ENCODE measurements around the gene PIK3C2A. TPM values are rescaled to one million over a fixed set of nuclear protein-coding genes. Genes with fewer than 3 reads are reported as not detected.
A peak's percentile ranks its signal among the peaks of the same experiment; 100 is the strongest.

The PIK3C2A gene, protein sequence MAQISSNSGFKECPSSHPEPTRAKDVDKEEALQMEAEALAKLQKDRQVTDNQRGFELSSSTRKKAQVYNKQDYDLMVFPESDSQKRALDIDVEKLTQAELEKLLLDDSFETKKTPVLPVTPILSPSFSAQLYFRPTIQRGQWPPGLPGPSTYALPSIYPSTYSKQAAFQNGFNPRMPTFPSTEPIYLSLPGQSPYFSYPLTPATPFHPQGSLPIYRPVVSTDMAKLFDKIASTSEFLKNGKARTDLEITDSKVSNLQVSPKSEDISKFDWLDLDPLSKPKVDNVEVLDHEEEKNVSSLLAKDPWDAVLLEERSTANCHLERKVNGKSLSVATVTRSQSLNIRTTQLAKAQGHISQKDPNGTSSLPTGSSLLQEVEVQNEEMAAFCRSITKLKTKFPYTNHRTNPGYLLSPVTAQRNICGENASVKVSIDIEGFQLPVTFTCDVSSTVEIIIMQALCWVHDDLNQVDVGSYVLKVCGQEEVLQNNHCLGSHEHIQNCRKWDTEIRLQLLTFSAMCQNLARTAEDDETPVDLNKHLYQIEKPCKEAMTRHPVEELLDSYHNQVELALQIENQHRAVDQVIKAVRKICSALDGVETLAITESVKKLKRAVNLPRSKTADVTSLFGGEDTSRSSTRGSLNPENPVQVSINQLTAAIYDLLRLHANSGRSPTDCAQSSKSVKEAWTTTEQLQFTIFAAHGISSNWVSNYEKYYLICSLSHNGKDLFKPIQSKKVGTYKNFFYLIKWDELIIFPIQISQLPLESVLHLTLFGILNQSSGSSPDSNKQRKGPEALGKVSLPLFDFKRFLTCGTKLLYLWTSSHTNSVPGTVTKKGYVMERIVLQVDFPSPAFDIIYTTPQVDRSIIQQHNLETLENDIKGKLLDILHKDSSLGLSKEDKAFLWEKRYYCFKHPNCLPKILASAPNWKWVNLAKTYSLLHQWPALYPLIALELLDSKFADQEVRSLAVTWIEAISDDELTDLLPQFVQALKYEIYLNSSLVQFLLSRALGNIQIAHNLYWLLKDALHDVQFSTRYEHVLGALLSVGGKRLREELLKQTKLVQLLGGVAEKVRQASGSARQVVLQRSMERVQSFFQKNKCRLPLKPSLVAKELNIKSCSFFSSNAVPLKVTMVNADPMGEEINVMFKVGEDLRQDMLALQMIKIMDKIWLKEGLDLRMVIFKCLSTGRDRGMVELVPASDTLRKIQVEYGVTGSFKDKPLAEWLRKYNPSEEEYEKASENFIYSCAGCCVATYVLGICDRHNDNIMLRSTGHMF (N-terminal part only)
- total RNA-seq: 10 to 100 TPM; 39.3 to 66.1 (median 55.0) TPM
- 10 to 100 TPM; 12.0 to 19.6 TPM for polyA plus RNA-seq
- long read RNA-seq, donor 1, partial matches to known transcripts: 9 of 13 reads
- long read RNA-seq, donor 1, other reads (novel, unspliced or antisense): 4 of 13 reads
- long read RNA-seq, donor 2, partial matches to known transcripts: 5 of 5 reads
- long read RNA-seq, donor 2, other reads (novel, unspliced or antisense): 0 of 5 reads
- long read RNA-seq, donor 3, partial matches to known transcripts: 3 of 7 reads
- long read RNA-seq, donor 3, other reads (novel, unspliced or antisense): 4 of 7 reads

DNA sequence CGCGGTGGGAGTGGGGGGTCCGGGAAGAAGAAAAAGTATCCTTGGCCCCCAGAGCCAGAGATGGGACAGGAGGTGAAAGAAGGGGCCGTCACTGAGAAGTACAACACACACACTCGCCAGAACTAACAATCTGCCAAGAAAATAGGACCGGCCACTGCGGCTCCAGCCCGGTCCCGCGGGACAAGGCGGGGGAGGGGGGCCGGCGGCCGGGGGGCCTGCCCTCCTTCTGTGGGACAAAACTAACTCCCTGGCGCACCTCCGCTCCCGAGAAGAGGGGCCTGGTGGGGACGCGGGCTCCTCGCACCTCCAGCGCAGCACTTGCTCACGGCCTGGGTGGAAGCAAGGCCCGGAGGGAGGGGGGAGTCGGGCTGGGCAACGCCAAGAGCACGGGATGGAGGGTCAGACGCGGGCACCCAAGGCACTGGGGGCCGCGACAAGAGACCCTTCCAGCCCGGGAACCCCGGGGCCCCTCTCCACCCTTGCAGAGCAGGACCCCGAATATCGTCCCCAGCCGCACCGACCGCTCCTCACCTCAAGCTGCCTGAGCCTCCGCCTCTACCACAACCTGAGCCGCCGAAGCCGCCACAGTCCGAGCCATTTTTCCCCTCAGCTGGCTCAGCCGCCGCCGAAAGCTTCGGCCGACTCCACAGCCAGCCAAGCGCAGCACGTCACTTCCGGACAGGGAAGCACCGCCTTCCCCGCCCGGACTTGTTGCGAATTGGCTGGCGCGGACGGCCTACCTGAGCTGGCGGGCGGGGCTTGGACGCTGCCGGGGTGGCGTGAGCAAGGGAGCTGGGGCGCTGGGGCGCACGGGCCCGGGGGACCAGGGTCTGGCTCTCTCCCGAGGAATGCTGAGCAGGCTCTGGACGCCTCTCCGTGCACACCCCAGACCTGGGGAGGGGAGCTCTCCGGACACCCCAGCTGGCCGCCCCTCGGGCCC is at the start of gene PIK3C2A:
PIK3C2A (minus strand) TSS at position 670 of the 940 bp plus-strand sequence. CDS start 38,245 bp downstream, outside the sequence.
- H3K27ac ChIP-seq: peak within 1 kb of the TSS; percentile 97
- intact Hi-C loops (cut with DNase I): no loop called here
- H3K4me1 ChIP-seq (ENCODE audit: insufficient read depth): peaks cover 2% of the 10 kb centered on the region
- H3K27me3 ChIP-seq: no peaks in the 10 kb centered on the region
- TF ChIP-seq, protein P1, sequence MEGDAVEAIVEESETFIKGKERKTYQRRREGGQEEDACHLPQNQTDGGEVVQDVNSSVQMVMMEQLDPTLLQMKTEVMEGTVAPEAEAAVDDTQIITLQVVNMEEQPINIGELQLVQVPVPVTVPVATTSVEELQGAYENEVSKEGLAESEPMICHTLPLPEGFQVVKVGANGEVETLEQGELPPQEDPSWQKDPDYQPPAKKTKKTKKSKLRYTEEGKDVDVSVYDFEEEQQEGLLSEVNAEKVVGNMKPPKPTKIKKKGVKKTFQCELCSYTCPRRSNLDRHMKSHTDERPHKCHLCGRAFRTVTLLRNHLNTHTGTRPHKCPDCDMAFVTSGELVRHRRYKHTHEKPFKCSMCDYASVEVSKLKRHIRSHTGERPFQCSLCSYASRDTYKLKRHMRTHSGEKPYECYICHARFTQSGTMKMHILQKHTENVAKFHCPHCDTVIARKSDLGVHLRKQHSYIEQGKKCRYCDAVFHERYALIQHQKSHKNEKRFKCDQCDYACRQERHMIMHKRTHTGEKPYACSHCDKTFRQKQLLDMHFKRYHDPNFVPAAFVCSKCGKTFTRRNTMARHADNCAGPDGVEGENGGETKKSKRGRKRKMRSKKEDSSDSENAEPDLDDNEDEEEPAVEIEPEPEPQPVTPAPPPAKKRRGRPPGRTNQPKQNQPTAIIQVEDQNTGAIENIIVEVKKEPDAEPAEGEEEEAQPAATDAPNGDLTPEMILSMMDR (IDR thresholded peaks at IDR 0.05): peak in 1 of 3 donors; percentile 11
- peak; percentile 96 for TF ChIP-seq POLR2A (IDR thresholded peaks at IDR 0.05)
- TF ChIP-seq EP300 (IDR thresholded peaks at IDR 0.05): no peak
- 0% methylated on average over 58 to 72 of the region's 72 CpGs for WGBS, 3 donors
- DNase-seq: peak; percentile 97 to 98 (median 97)
- H3K36me3 ChIP-seq: no peaks in the 10 kb centered on the region
- H3K4me3 ChIP-seq: peak within 1 kb of the TSS; percentile 63
- no peaks in the 10 kb centered on the region for H3K9me3 ChIP-seq

GRCh38 chr11:17257196-17257595 is 49.4 kb upstream of the PIK3C2A start:
- no peak for DNase-seq
- Histone ChIP-seq H3K9me3 (no peaks in the 10 kb centered on the region), H3K4me1 (ENCODE audit: insufficient read depth) (peaks cover 2% of the 10 kb centered on the region), H3K27ac (no peak overlapping the region), H3K4me3 (no peak overlapping the region), H3K27me3 (no peaks in the 10 kb centered on the region), H3K36me3 (no peaks in the 10 kb centered on the region)
- 43 to 63% (median 44%) methylated on average over 1 of the region's 1 CpG for WGBS, 3 donors
- TF ChIP-seq EP300 (IDR thresholded peaks at IDR 0.05) (no peak), POLR2A (IDR thresholded peaks at IDR 0.05) (no peak)
- TF ChIP-seq, protein P1 (IDR thresholded peaks at IDR 0.05): no peak
- intact Hi-C loops (cut with DNase I): no loop called here

- no peak for DNase-seq
- intact Hi-C loops (cut with DNase I): no loop called here
- Histone ChIP-seq H3K27ac (no peak overlapping the region), H3K36me3 (no peaks in the 10 kb centered on the region), H3K27me3 (no peaks in the 10 kb centered on the region), H3K4me3 (no peak overlapping the region), H3K9me3 (no peaks in the 10 kb centered on the region), H3K4me1 (ENCODE audit: insufficient read depth) (peaks cover 2% of the 10 kb centered on the region)
- TF ChIP-seq, protein P1 (IDR thresholded peaks at IDR 0.05): no peak
- TF ChIP-seq EP300 (IDR thresholded peaks at IDR 0.05) (no peak), POLR2A (IDR thresholded peaks at IDR 0.05) (no peak)
- 51 to 65% (median 62%) methylated on average over 3 of the region's 3 CpGs for WGBS, 3 donors
Observed at GRCh38 chr11:17256512-17256911, 48.7 kb upstream of the PIK3C2A start.
